Right lung (tissue), 5 donors: Measurements from ENCODE around the gene OR2T27. TPM values are rescaled to one million over a fixed set of nuclear protein-coding genes. Genes with fewer than 3 reads are reported as not detected.
"Not testable (repeated sequence)": the region's sequence is repeated elsewhere in the genome, so short reads cannot be mapped to it uniquely, and the experiment has no call there.

Experiments
- DNase-seq, 2 donors: peaks; one replicate each; pipeline ENCODE4 v3.0.0-alpha.2; 2013
- polyA plus RNA-seq, 5 donors: library from polyadenylated mRNA; unstranded; fragments of 120-200 nt; gene quantifications; one replicate each; pipeline versions ENCODE4 v1.2.1 to v1.2.3, GENCODE V29; 2013; ENCODE audit warnings: inconsistent platforms in 1 of 5, low replicate concordance in 1 of 5; ENCODE audit not compliant: insufficient read length in 5 of 5, insufficient read depth in 1 of 5

Gene OR2T27
- polyA plus RNA-seq, 5 donors: not detected

GRCh38 chr1:248641583-248641982 is 13.7 kb downstream of the OR2T27 start:
- DNase-seq: not testable (repeated sequence)

DNA sequence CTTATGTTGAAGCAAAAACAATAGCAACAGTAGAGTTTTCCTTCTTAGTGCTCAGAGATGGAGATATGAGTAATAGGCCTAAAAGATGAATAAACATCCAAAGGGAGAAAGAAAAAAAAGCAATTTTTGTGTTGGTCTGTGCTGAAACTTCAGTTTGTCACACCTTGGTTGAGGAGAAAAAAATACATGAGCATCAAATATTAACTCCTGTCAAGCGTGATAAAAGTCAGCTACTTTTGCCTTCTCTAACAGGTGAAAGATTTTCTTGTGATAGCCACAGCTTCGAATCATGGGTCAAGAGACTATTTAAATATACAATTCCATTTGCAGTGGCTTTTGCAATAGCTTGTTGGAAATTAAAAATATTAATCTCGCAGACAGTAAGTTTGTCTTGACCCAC is 14.4 kb downstream of the OR2T27 start:
- not testable (repeated sequence) for DNase-seq

GRCh38 chr1:248639652-248640051 is 15.7 kb downstream of the OR2T27 start:
- DNase-seq: not testable (repeated sequence)

DNA sequence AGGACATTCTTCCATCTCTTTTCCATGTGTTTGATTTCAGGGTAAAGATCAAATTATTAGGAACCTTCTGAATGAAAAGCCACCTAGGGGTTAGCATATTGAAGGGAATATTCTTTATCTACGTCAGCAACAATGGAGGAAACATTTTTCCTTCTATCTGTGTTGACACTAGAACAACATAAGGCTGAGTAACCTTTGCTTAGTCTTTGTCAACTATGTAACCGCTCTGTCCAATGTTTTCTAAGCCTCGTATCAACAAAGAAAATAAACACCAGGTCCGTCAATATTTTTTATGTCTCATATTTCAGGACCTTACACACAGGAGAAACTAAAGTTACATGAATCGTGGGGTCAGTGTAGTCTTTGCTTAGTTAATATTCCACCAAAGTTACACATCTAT is 18.7 kb downstream of the OR2T27 start:
- DNase-seq: not testable (repeated sequence)

DNA sequence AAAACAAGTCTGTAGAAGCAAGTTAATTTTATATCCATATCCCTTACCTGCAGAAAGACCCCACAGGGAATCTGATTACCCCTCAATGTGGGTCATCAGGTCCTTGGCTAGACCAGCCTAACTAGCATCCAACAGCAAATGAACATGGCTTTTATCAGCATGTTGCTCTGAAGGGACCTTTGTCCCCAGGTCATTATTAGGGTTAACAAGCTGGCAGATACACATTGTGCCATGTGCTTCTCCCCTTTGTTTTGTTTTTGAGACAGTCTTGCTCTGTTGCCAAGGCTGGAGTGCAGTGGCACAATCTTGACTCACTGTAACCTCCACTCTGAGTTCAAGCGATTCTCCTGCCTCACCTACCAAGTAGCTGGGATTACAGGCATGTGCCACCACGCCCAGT is 20.3 kb downstream of the OR2T27 start, which contains the start of gene OR2T11:
OR2T11 (minus strand) TSS at position 101 of the 400 bp plus-strand sequence. CDS start 7,963 bp downstream, outside the sequence.
- DNase-seq: not testable (repeated sequence)

DNA sequence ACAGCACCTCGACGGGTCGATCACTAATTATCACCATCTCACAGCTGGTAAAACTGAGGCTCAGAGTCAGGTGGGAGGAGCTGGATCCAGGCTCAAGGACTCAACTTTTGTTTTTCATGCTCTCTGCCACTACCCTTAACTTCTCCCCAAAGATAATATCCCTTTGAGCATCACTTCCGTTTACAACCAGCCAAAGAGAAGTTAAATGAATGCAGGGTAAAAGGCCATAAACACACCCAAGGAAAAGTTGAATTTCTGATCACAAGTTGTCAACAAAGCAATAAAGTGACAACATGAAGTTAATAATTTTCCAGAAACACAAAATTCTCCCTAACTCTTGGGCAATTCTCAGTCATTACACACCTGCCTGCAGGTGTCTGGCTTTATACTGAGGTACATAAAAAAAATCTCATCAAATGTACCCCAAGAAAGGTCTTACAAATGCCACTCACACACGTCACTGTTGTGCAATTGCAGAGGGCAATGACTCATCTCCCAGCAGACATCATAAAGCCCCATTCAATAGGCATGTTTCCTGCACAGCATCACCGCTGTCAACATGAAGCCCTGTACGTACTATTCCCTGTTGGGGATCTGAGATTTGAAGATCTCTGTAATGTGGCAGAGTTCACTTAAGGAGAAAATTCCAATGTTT is 23.8 kb downstream of the OR2T27 start:
- DNase-seq: no peak

DNA sequence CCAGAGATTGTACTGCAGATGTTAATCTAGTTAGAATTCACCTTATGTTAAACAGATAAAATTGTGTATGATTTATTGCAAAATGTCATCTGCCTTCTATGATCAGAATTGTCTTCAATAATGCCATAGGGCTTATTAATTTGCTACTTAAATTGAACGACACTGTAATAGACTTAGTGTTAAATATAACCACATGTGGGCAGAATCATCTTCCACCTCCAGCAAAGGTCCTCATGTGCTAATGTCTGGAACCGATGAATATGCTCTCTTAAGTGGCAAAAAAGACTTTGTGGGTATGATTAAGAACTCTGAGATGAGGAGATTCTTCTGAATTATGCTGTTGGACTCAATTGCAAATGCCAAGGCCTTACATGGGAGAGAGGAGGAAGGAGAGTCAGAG is 24.8 kb downstream of the OR2T27 start:
- DNase-seq: no peak

DNA sequence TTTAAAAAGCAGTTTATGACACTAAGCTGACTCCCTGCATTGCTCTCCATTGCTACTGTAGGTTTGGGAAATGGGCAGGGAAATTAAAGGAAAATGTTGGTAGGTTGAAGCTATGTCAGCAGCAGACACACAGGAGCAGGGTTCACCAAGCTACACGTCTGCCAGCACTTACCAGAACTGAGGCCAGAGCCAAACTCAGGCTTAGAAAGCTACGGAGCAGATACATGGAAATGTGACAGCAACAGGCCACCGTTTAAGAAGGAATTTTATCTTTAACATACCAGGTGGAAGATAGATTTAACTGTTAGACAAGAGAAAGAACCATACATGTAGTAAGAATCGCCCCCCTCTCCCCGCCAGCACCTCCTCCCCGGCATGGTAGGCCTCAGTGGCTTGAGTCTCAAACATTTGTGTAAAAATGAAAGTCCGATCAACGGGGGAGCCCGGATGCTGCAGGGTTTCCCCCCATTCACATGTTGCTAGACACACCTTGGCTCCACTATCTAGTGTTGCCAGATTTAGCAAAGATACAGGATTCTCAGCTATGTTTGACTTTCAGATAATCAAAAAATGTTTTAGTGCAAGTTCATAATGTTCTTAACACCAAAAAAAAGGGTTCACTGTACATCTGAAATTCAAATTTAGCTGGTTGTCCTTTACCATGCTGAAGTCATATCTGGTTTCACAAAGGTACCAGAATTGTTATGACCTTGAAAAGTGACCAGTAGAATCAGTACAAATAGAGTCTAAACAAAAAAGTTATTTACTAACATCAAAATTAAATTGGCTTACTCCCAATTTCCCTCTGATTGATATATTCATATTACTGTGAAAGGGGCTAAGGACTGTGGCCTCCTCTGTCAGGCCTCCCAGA is 27.1 kb downstream of the OR2T27 start:
- DNase-seq: no peak

GRCh38 chr1:248625971-248626370 is 29.4 kb downstream of the OR2T27 start:
- DNase-seq: no peak

DNA sequence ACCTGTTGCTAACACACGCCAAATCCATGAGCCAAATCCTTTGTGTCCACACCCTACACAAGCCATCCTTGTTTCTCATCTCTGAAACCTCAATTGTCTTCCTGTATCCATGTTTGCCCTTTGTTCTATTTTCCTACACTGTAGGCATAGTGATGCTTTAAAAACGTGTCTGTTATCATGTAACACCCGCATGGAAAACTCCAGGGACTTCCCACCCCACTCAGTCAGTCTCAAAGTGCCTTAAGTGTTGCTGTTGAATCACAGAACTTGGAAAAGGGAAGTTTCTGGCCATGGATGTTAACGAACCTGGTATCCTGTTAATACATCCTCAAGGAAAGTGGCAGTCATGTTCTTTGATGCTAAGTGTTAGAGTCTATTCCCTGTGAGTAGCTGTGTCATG is 30.2 kb downstream of the OR2T27 start:
- no peak for DNase-seq

GRCh38 chr1:248622570-248623001 is 32.7 kb downstream of the OR2T27 start:
- no peak for DNase-seq

DNA sequence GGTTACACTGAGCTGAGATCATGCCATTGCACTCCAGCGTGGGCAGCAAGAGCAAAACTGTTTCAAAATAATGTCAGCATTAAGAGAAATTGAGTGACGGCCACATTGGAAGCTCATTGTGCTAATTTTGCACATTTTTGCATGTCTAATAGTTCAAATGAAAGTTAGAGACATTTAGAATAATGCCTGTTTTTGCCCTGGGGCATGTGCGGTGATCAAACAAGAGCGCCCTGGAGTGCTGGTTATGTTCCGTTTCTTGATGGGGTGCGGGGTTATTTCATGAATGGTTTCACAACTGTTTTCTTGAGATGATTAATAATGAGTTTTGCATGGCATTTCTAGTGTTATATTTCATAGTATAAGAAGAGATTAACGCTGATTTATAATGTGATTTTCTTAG is 33.6 kb downstream of the OR2T27 start:
- no peak for DNase-seq

DNA sequence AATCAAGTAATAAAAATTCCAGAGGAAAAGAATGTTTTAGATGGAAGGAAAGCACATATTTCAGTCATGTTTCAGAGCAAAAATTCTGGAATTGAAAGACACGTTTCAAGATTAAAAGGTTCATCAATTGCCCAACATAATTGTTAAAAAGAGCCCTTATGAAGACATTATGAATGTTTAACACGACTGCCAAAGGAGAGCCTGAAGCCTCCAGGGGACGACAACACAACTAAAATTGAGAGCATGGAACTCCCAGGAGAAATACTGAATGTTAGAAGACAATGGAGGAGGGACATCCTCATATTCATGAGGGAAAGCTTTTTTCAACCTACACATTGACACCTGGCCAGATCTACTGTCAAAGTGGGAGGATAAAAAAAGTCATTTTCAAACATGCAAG is 36.5 kb downstream of the OR2T27 start:
- peak in 1 of 2 donors; percentile 7 for DNase-seq

GRCh38 chr1:248618119-248618518 is 37.2 kb downstream of the OR2T27 start:
- no peak for DNase-seq

GRCh38 chr1:248613742-248614141 is 41.6 kb downstream of the OR2T27 start:
- no peak for DNase-seq

DNA sequence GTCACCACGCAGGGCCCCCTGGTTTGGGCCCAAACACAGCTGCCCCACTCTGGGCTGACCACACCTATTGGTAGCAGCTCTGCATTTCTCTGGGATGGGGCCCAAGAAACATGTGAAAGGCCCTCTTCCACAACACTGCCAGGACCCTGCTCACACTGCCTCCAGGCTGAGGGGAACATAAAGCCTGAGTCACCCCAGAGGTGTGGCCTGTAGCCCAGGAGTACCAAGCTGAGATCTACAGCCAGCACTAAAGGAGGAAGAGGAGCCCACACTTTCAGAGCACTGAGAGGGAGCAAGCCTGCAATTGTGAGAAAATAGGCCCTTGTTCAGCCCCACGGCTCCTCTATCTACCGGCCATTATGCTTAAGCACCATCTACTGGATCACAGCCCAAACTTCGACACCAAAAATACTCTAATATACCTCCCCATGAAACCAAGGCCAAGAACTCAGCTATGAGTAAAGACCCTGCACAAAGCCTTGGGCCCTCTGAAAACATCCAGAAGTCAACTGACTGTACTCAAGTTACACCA is 43.4 kb downstream of the OR2T27 start:
- no peak for DNase-seq

- DNase-seq: no peak
Observed at GRCh38 chr1:248610301-248610700, 45.0 kb downstream of the OR2T27 start.

Other genes with a start within 250 kb of the OR2T27 start
- not detected for gene OR2T2, start 209.9 kb downstream of the OR2T27 start, polyA plus RNA-seq
- not detected for gene OR2T3, start 182.2 kb downstream of the OR2T27 start, polyA plus RNA-seq
- not detected for gene OR2T5, start 166.9 kb downstream of the OR2T27 start, polyA plus RNA-seq
- under 1 TPM in 4 of 5 donors, not detected in 1; 0.03 to 0.08 (median 0.04) TPM for gene OR2G6, start 147.5 kb downstream of the OR2T27 start, polyA plus RNA-seq
- gene OR2T29, start 92.8 kb downstream of the OR2T27 start, polyA plus RNA-seq: not detected
- gene OR2T34, start 80.8 kb downstream of the OR2T27 start, polyA plus RNA-seq: not detected
- gene OR2T10, start 57.8 kb downstream of the OR2T27 start, polyA plus RNA-seq: not detected
- not detected for gene OR2T11, start 20.4 kb downstream of the OR2T27 start, polyA plus RNA-seq
- gene OR2T35, start 10.2 kb downstream of the OR2T27 start, polyA plus RNA-seq: not detected
- gene OR14I1, start 47.2 kb upstream of the OR2T27 start, polyA plus RNA-seq: not detected
- gene LYPD8, start 100.2 kb upstream of the OR2T27 start, polyA plus RNA-seq: not detected
- gene SH3BP5L, start 170.4 kb upstream of the OR2T27 start, polyA plus RNA-seq: 10 to 100 TPM; 20.4 to 27.5 (median 23.8) TPM
- gene ZNF672, start 182.7 kb upstream of the OR2T27 start, polyA plus RNA-seq: 10 to 100 TPM; 15.8 to 24.6 (median 17.6) TPM
- gene ZNF692, start 203.6 kb upstream of the OR2T27 start, polyA plus RNA-seq: 10 to 100 TPM; 47.5 to 69.4 (median 56.3) TPM